Smooth muscle cell of the coronary artery (primary cell): Measurements from ENCODE around the gene NOLC1. TPM values are rescaled to one million over a fixed set of nuclear protein-coding genes. Genes with fewer than 3 reads are reported as not detected.

Experiments used
- total RNA-seq: library from RNA; depleted of rRNA; stranded (reverse); fragments of >200 nt; gene quantifications from 2 replicates; pipeline ENCODE4 v1.2.3, GENCODE V29; 2014; ENCODE audit warnings: low replicate concordance

NOLC1 gene
- total RNA-seq: 15.9 and 33.7 TPM in 2 replicates

DNA sequence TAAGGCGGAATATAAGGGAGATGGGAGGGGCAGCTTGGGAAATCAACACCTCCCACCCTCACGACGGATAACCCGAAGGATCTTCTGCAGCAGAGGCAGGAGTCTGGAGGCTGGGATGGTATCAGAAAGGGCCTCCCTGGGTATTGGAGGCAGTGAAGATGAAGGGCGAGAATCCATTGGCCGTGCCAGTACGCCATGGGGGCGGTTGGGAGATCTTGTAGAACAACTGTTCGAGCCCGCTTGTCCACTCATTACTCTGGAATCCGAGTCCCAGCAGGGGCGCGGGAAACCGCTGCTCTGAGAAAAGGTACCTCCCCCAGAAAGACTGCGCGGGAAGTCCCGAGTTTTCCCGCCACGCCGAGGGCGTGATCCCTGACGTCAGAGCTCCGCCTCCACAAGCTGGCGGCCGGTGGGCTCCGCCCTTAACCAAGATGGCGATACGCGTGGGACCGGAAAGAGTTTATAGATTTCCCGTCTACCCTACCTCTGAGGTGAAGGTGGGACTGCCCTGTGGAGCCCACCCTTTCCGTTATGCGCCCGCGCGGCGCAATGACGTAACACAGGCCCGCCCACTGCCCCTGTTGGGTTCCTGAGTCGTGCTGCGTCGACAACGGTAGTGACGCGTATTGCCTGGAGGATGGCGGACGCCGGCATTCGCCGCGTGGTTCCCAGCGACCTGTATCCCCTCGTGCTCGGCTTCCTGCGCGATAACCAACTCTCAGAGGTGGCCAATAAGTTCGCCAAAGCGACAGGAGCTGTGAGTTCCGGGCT lies at the start of gene NOLC1:
TSS of gene NOLC1 (plus strand) at position 616 of the 771 bp plus-strand sequence. CDS start at position 638, 22 bp downstream.

GRCh38 chr10:102120142-102120990 lies 31.8 kb upstream of the NOLC1 start, which contains the start of gene LDB1:
Gene LDB1 (minus strand): TSS chr10:102120368. CDS start chr10:102120110, 258 bp downstream.

GRCh38 chr10:102132563-102133372 lies 19.4 kb upstream of the NOLC1 start, which contains the start of gene PPRC1:
Gene PPRC1 (plus strand): TSS chr10:102133040. CDS start chr10:102133069, 29 bp downstream.

Other genes with a start within 250 kb of the NOLC1 start
- gene ARMH3, start 96.2 kb upstream of the NOLC1 start, total RNA-seq: 6.4 and 7.3 TPM in 2 replicates
- gene HPS6, start 87.0 kb upstream of the NOLC1 start, total RNA-seq: 13.2 and 25.9 TPM in 2 replicates
- 40.7 and 61.7 TPM in 2 replicates for gene LDB1, start 32.0 kb upstream of the NOLC1 start, total RNA-seq
- gene PPRC1, start 19.3 kb upstream of the NOLC1 start, total RNA-seq: 6.9 and 9.8 TPM in 2 replicates
- gene ELOVL3, start 73.9 kb downstream of the NOLC1 start, total RNA-seq: 0.15 and 1.5 TPM in 2 replicates
- 0.38 TPM in 1 of 2 replicates, not detected in the other for gene PITX3, start 89.1 kb downstream of the NOLC1 start, total RNA-seq
- 14.7 and 24.4 TPM in 2 replicates for gene GBF1, start 93.1 kb downstream of the NOLC1 start, total RNA-seq
- 11.8 and 17.1 TPM in 2 replicates for gene NFKB2, start 243.3 kb downstream of the NOLC1 start, total RNA-seq